Kidney (tissue), 14 donors: Measurements from ENCODE around the gene PXN. TPM values are rescaled to one million over a fixed set of nuclear protein-coding genes. Genes with fewer than 3 reads are reported as not detected.

Source experiments
- DNase-seq, 5 donors: peaks; one replicate each; pipeline ENCODE4 v3.0.0-alpha.2; 2013 to 2020
- FAIRE-seq: peaks from 2 replicates; lab custom pipeline; 2012; peaks lifted over from hg19 to GRCh38; lab: Jason Lieb, UNC
- H3K27ac ChIP-seq, 2 donors: one replicate each; pipeline ENCODE4 v1.7.0; 2013; ENCODE audit warnings: low read depth in 2 of 2, low read length in 2 of 2, inconsistent platforms in 1 of 2
- H3K27me3 ChIP-seq: one replicate; pipeline ENCODE4 v1.7.1; 2013; ENCODE audit warnings: low read length, inconsistent platforms; ENCODE audit not compliant: control insufficient read depth, insufficient read depth
- H3K36me3 ChIP-seq, 3 donors: one replicate each; pipeline versions ENCODE4 v1.7.0 to v1.7.1; 2013; ENCODE audit warnings: low read length in 3 of 3, control low read depth in 1 of 3, inconsistent platforms in 1 of 3; ENCODE audit not compliant: insufficient read depth in 3 of 3, control insufficient read depth in 2 of 3
- H3K4me1 ChIP-seq, 3 donors: one replicate each; pipeline versions ENCODE4 v1.7.0 to v1.7.1; 2013; ENCODE audit warnings: low read length in 3 of 3, inconsistent platforms in 1 of 3, low read depth in 1 of 3; ENCODE audit not compliant: control insufficient read depth in 2 of 3, insufficient read depth in 2 of 3
- H3K4me3 ChIP-seq, 3 donors: one replicate each; pipeline versions ENCODE4 v1.7.0 to v1.8.1; 2013; ENCODE audit warnings: low read length in 3 of 3, control low read depth in 1 of 3, inconsistent platforms in 1 of 3
- H3K9ac ChIP-seq, 3 donors: one replicate each; pipeline versions ENCODE4 v1.7.0 to v1.7.1; 2013; ENCODE audit warnings: low read length in 3 of 3, control low read depth in 1 of 3, inconsistent platforms in 1 of 3
- H3K9me3 ChIP-seq, 3 donors: one replicate each; pipeline versions ENCODE4 v1.7.0 to v1.7.1; 2013; ENCODE audit warnings: low read length in 3 of 3, control low read depth in 1 of 3, inconsistent platforms in 1 of 3; ENCODE audit not compliant: control insufficient read depth in 2 of 3, insufficient read depth in 1 of 3
- intact Hi-C: fragments of 100-400 bp; cut with DNase I; formaldehyde crosslinking; loops from one replicate; pipeline ENCODE4 v1.11.1; 2022
- polyA plus RNA-seq: library from polyadenylated mRNA; stranded (reverse); fragments of 350-450 nt; fragmentation: Illumina TruSeq; extraction: RNeasy Lipid Tissue Mini Kit (QIAGEN cat#74804); gene quantifications from one replicate; pipeline ENCODE4 v1.2.3, GENCODE V29; 2014; ENCODE audit warnings: low read depth, low replicate concordance; ENCODE audit not compliant: insufficient read depth
- total RNA-seq: library from RNA; stranded (reverse); fragmentation: NEBNext Ultra II Directional; extraction: Animal tissue kit (Norgen Biotek cat#: 25700); gene quantifications from one replicate; pipeline ENCODE4 v1.2.1, GENCODE V29; 2021
- TF ChIP-seq, protein P1 (sequence below): IDR thresholded peaks from 3 replicates; pipeline ENCODE4 v1.5.1; 2012; ENCODE audit warnings: mild to moderate bottlenecking, moderate library complexity, borderline replicate concordance; ENCODE audit not compliant: insufficient read depth; ENCODE audit errors: extremely low read depth
- donor health status: control.
- donor health status: control.
- donor health status: control.
- donor health status: control.
- donor health status: control.
- donor health status: DM: yes; HTN: yes; CAD: no.
- donor health status: Normal renal cell carcinoma (clear cell type).

PXN gene
- total and polyA plus RNA-seq, 2 donors from 2014 or later: 57.1 to 133 TPM

DNA sequence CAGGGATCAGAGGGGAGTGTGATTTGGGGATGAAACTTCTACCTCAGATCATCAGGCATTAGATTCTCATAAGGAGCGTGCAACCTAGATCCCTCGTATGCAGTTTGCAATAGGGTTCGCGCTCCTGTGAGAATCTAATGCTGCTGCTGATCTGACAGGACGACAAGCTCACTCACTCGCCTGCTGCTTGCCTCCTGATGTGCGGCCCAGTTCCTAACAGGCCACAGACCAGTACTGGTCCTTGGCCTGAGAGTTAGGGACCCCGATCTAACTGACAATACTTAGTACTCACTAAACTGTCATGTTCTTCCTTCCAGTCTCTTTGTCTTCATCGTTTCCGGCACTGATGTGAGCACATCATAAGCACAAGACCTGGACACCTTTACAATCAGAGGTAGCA lies 59.3 kb downstream of the PXN start:
- no peak for DNase-seq
- TF ChIP-seq, protein P1, sequence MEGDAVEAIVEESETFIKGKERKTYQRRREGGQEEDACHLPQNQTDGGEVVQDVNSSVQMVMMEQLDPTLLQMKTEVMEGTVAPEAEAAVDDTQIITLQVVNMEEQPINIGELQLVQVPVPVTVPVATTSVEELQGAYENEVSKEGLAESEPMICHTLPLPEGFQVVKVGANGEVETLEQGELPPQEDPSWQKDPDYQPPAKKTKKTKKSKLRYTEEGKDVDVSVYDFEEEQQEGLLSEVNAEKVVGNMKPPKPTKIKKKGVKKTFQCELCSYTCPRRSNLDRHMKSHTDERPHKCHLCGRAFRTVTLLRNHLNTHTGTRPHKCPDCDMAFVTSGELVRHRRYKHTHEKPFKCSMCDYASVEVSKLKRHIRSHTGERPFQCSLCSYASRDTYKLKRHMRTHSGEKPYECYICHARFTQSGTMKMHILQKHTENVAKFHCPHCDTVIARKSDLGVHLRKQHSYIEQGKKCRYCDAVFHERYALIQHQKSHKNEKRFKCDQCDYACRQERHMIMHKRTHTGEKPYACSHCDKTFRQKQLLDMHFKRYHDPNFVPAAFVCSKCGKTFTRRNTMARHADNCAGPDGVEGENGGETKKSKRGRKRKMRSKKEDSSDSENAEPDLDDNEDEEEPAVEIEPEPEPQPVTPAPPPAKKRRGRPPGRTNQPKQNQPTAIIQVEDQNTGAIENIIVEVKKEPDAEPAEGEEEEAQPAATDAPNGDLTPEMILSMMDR: no peak
- intact Hi-C loops: no loop called here

DNA sequence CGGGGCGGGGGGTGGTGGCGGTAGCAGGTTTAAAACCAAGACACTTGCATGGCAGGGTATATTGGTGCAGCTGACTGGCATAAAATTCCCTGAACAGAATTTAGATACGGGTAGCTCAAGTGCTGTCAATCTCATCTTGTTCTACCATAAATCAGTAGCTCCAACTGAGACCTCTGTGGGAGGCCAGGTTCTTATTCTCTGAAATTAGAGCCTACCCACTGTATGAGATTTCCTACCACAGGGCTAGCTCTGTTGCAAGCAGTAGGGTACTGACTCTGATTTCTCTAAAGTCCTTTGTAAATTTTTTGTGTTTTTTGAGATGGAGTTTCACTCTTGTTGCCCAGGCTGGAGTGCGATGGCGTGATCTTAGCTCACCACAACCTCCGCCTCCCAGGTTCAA lies 61.4 kb downstream of the PXN start:
- H3K9ac ChIP-seq: no peak overlapping the region
- H3K27ac ChIP-seq: no peak overlapping the region
- FAIRE-seq (no peak), DNase-seq (no peak)
- no peaks in the 10 kb centered on the region for H3K9me3 ChIP-seq
- no peaks in the 10 kb centered on the region for H3K27me3 ChIP-seq
- no peak overlapping the region for H3K4me3 ChIP-seq
- no peaks in the 10 kb centered on the region for H3K36me3 ChIP-seq
- TF ChIP-seq, protein P1: no peak
- intact Hi-C loops: no loop called here
- H3K4me1 ChIP-seq: peaks cover 0 to 6% (median 4%) of the 10 kb centered on the region in 3 donors

More for the DNA sequence above, 59.3 kb downstream of the PXN start:
- Histone ChIP-seq H3K9ac (no peak overlapping the region), H3K4me3 (no peak overlapping the region), H3K27ac (no peak overlapping the region), H3K9me3 (no peaks in the 10 kb centered on the region), H3K27me3 (no peaks in the 10 kb centered on the region), H3K36me3 (peaks cover 0 to 9% (median 0%) of the 10 kb centered on the region in 3 donors), H3K4me1 (no peaks in the 10 kb centered on the region)
- no peak for FAIRE-seq

DNA sequence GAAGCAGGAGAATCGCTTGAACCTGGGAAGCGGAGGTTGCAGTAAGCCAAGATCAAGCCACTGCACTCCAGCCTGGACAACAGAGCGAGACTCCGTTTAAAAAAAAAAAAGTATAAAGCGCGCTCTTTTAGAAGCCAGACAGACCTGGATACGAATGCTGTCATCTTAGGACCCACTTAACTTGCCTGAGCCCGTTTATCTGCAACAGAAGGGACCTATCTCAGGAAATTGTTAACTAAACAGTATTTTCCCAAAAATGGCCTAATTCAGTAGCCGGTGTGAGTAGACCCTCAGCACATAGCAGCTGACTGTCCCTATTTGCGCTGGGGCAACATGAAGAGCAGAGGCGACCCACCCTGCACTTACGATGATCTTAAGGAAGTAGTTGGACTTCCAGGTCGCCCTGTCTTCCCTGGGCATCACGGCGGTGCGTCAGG lies 65.1 kb downstream of the PXN start:
- peaks cover 9 to 27% (median 15%) of the 10 kb centered on the region in 3 donors for H3K36me3 ChIP-seq
- H3K27me3 ChIP-seq: no peaks in the 10 kb centered on the region
- H3K9ac ChIP-seq: peak overlapping the region; percentile 95 to 98 (median 95)
- TF ChIP-seq, protein P1: no peak
- peak overlapping the region in 1 of 2 donors; percentile 80 for H3K27ac ChIP-seq
- H3K4me1 ChIP-seq: peaks cover 0 to 7% (median 4%) of the 10 kb centered on the region in 3 donors
- H3K9me3 ChIP-seq: no peaks in the 10 kb centered on the region
- no peak for DNase-seq
- FAIRE-seq: no peak
- intact Hi-C loops: no loop called here
- H3K4me3 ChIP-seq: peak overlapping the region; percentile 96 to 99 (median 98)
